ENCODE measurements around the gene GATA1. TPM values are rescaled to one million over a fixed set of nuclear protein-coding genes. Genes with fewer than 3 reads are reported as not detected.

The GATA1 gene
- total RNA-seq, 1 experiment from 2014 or later, result 0.34 TPM

- DNase-seq (ENCODE audit: low read depth, low spot score) (no peak), ATAC-seq (no peak)
- TF ChIP-seq FOSL1 (IDR thresholded peaks at IDR 0.05; ENCODE audit: low read depth), result no peak
- no peak for TF ChIP-seq ZNF274 (IDR thresholded peaks at IDR 0.05; ENCODE audit: low read depth, low read length)
- TF ChIP-seq YY1 (IDR thresholded peaks at IDR 0.05; ENCODE audit: extremely low read depth, insufficient replicate concordance, low read depth, low read length), result no peak
- TF ChIP-seq CEBPB (IDR thresholded peaks at IDR 0.05; ENCODE audit: low read depth), result no peak
- no peak for TF ChIP-seq CTCF (IDR thresholded peaks at IDR 0.05 in 2 of 3, conservative IDR thresholded peaks at IDR 0.05 in 1 of 3; ENCODE audit: borderline replicate concordance in 1 of 3, insufficient read depth in 1 of 3, low read depth in 2 of 3, low read length in 2 of 3)
- no peak for TF ChIP-seq ATF3 (IDR thresholded peaks at IDR 0.05)
- TF ChIP-seq RAD21 (IDR thresholded peaks at IDR 0.05; ENCODE audit: low read depth), result no peak
- no peak for TF ChIP-seq TCF7L2 (IDR thresholded peaks at IDR 0.05; ENCODE audit: borderline replicate concordance, extremely low read depth, insufficient read depth, insufficient read length)
- Histone ChIP-seq H3K4me2 (ENCODE audit: low read length) (no peak overlapping the region), H3K4me3 (replicated peaks in 1 of 2; ENCODE audit: low read depth in 1 of 2, low read length in 2 of 2) (no peak overlapping the region), H3K9me2 (ENCODE audit: insufficient read depth) (no peaks in the 10 kb centered on the region), H3K27ac (ENCODE audit: low read depth, low read length) (no peak overlapping the region), H3K36me3 (ENCODE audit: control insufficient read depth in 1 of 2, insufficient read depth in 2 of 2, low read length in 2 of 2) (no peaks in the 10 kb centered on the region), H3K9me3 (ENCODE audit: control insufficient read depth in 1 of 2, insufficient read depth in 1 of 2, low read depth in 1 of 2, low read length in 2 of 2) (no peaks in the 10 kb centered on the region), H4K20me1 (ENCODE audit: insufficient read depth) (no peaks in the 10 kb centered on the region), H3K27me3 (ENCODE audit: insufficient read depth, low read length) (no peaks in the 10 kb centered on the region), H2AFZ (ENCODE audit: low read depth, low read length, poor library complexity, severe bottlenecking) (no peak overlapping the region), H3K9ac (ENCODE audit: low read length) (no peak overlapping the region), H3K79me2 (ENCODE audit: insufficient read depth, low read length) (no peaks in the 10 kb centered on the region), H3K4me1 (ENCODE audit: control insufficient read depth in 1 of 2, insufficient read depth in 2 of 2, low read length in 2 of 2) (no peaks in the 10 kb centered on the region)
- BruUV-seq (replicated peaks), result no TSS peak
- CTCF ChIA-PET, result no interaction called here
- intact Hi-C loops (cut with micrococcal nuclease), result no loop called here
- RAD21 ChIA-PET (ENCODE audit: low non-redundant PET in 1 of 2, low total read pairs in 2 of 2, uncharacterized antibody in 2 of 2, unreplicated experiment in 2 of 2), result no interaction called here
- POLR2A ChIA-PET, result no interaction called here
These were observed 48.0 kb downstream of the GATA1 start for GRCh38 chrX:48834383-48834709.
